ENCODE results near the gene DNAAF5. TPM values are rescaled to one million over a fixed set of nuclear protein-coding genes. Genes with fewer than 3 reads are reported as not detected.

The DNAAF5 gene
- total and polyA plus RNA-seq, 12 donors, result 10.4 to 30.0 (median 24.7) TPM

GRCh38 chr7:823649-824048 lies 97.2 kb downstream of the DNAAF5 start:
- Histone ChIP-seq H3K36me3 (peaks cover 0 to 7% (median 0%) of the 10 kb centered on the region in 9 donors), H3K4me3 (no peak overlapping the region), H3K4me1 (peaks cover 25 to 99% (median 86%) of the 10 kb centered on the region in 9 donors), H3K27me3 (no peaks in the 10 kb centered on the region), H3K9me3 (no peaks in the 10 kb centered on the region), H3K27ac (peak overlapping the region in 9 of 10 donors; percentile 53 to 97 (median 65))
- intact Hi-C loops (cut with DNase I), result loop anchor here in 5 of 10 donors (5.0 to 10.0 kb wide), 3 partner anchors 44 to 51 kb away; partner anchors contain the start of gene GET4 (in 1 of the 5)
- TF ChIP-seq, protein P1, sequence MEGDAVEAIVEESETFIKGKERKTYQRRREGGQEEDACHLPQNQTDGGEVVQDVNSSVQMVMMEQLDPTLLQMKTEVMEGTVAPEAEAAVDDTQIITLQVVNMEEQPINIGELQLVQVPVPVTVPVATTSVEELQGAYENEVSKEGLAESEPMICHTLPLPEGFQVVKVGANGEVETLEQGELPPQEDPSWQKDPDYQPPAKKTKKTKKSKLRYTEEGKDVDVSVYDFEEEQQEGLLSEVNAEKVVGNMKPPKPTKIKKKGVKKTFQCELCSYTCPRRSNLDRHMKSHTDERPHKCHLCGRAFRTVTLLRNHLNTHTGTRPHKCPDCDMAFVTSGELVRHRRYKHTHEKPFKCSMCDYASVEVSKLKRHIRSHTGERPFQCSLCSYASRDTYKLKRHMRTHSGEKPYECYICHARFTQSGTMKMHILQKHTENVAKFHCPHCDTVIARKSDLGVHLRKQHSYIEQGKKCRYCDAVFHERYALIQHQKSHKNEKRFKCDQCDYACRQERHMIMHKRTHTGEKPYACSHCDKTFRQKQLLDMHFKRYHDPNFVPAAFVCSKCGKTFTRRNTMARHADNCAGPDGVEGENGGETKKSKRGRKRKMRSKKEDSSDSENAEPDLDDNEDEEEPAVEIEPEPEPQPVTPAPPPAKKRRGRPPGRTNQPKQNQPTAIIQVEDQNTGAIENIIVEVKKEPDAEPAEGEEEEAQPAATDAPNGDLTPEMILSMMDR (IDR thresholded peaks at IDR 0.05), result no peak
- ATAC-seq (peak in 2 of 8 donors; percentile 3 to 21), DNase-seq (peak in 1 of 2 donors; percentile 8)
- WGBS, 2 donors, result 55 to 61% methylated on average over 8 of the region's 8 CpGs

- TF ChIP-seq, protein P1 (IDR thresholded peaks at IDR 0.05), result no peak
- H3K4me3 ChIP-seq, result no peak overlapping the region
- no peaks in the 10 kb centered on the region for H3K9me3 ChIP-seq
- H3K27ac ChIP-seq, result peak overlapping the region in 7 of 10 donors; percentile 56 to 97 (median 68)
- DNase-seq (peak in 1 of 2 donors; percentile 4), ATAC-seq (no peak)
- H3K27me3 ChIP-seq, result no peaks in the 10 kb centered on the region
- intact Hi-C loops (cut with DNase I), result loop anchor here in 5 of 10 donors (5.0 to 10.0 kb wide), 3 partner anchors 43 to 51 kb away; partner anchors contain the start of gene GET4 (in 1 of the 5)
- peaks cover 25 to 100% (median 89%) of the 10 kb centered on the region in 9 donors for H3K4me1 ChIP-seq
- WGBS, 2 donors, result 48 to 53% methylated on average over 7 of the region's 7 CpGs
- H3K36me3 ChIP-seq, result peaks cover 0 to 7% (median 0%) of the 10 kb centered on the region in 9 donors
Observed at GRCh38 chr7:824081-824480, 97.6 kb downstream of the DNAAF5 start.

GRCh38 chr7:824664-825063 lies 98.2 kb downstream of the DNAAF5 start:
- peak in 1 of 2 donors; percentile 31 for DNase-seq
- TF ChIP-seq, protein P1 (IDR thresholded peaks at IDR 0.05), result no peak
- WGBS, 2 donors, result 34 to 40% methylated on average over 11 of the region's 11 CpGs
- intact Hi-C loops (cut with DNase I), result loop anchor here in 5 of 10 donors (5.0 to 10.0 kb wide), 3 partner anchors 43 to 50 kb away; partner anchors contain the start of gene GET4 (in 1 of the 5)
- Histone ChIP-seq H3K4me3 (peak overlapping the region in 1 of 10 donors; percentile 1), H3K36me3 (peaks cover 0 to 7% (median 0%) of the 10 kb centered on the region in 9 donors), H3K27me3 (no peaks in the 10 kb centered on the region), H3K4me1 (peaks cover 26 to 100% (median 94%) of the 10 kb centered on the region in 9 donors), H3K9me3 (no peaks in the 10 kb centered on the region), H3K27ac (peak overlapping the region in 9 of 10 donors; percentile 1 to 97 (median 56))
- ATAC-seq, result no peak

DNA sequence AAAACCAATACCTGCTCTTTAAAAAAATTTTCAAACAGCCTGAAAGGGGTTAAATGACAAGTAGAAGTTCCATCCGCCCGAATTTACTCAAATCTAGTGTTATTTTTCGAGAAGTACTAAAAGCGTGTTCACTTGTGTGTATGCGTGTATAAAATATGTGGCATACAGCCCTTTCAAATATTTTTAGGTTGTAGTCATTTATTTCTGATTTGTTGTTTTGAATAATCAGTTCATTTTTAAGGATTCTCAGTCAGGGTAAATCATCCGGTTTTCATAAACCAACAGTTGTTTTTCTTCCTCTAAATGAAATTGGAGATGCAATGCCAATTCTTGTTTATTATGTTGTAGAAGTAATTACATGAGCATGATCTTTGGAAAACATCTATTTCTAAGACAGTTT lies 98.9 kb downstream of the DNAAF5 start:
- WGBS, 2 donors, result 64 to 66% methylated on average over 6 of the region's 6 CpGs
- Histone ChIP-seq H3K4me1 (peaks cover 33 to 100% (median 94%) of the 10 kb centered on the region in 9 donors), H3K27me3 (no peaks in the 10 kb centered on the region), H3K36me3 (peaks cover 0 to 7% (median 0%) of the 10 kb centered on the region in 9 donors), H3K4me3 (no peak overlapping the region), H3K27ac (peak overlapping the region in 7 of 10 donors; percentile 1 to 97 (median 56)), H3K9me3 (no peaks in the 10 kb centered on the region)
- DNase-seq (no peak), ATAC-seq (no peak)
- TF ChIP-seq, protein P1 (IDR thresholded peaks at IDR 0.05), result no peak
- intact Hi-C loops (cut with DNase I), result loop anchor here in 1 of 10 donors (10.0 kb wide), 1 partner anchor 49 kb away; the partner anchor contains the start of gene GET4

Data from heart right ventricle (tissue), 16 donors.